Measurements from ENCODE around the gene BOLL.
A peak's percentile ranks its signal among the peaks of the same experiment; 100 is the strongest.

DNA sequence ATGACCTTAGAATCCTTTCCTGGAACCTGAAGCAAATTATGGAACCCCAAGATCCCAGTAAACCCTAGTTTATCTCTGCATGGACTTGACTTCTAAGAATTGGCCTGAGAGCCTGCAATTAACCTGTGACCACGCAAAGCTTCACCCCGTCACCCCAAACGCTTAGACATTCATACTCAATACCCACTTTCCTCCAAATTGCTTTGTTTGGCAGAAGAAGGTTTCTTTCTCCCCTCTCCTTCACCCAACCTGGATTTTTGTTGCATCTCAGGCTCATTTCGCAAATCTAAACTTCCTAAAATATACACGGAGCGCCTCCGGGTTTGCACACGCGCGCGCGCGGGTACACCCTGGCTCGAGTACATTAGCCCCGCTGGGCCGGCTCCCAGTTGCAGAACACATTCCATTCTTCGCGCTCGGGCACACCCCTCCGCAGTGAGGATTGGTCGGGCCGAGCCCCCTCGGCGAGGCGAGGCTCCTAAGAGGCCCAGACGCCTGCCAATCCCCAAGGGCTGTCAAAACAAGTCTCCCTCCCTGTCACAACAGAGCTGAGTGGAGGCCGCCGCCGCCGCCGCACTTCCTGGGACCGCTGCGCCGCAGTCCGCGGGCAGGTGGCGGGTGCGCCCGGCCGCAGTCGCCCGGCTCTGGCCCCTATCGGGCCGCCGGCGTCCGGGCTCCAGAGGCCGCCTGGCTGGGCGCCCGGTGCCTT lies 19.1 kb upstream of the BOLL start, which contains the start of gene PLCL1:
- TF ChIP-seq, protein P1, sequence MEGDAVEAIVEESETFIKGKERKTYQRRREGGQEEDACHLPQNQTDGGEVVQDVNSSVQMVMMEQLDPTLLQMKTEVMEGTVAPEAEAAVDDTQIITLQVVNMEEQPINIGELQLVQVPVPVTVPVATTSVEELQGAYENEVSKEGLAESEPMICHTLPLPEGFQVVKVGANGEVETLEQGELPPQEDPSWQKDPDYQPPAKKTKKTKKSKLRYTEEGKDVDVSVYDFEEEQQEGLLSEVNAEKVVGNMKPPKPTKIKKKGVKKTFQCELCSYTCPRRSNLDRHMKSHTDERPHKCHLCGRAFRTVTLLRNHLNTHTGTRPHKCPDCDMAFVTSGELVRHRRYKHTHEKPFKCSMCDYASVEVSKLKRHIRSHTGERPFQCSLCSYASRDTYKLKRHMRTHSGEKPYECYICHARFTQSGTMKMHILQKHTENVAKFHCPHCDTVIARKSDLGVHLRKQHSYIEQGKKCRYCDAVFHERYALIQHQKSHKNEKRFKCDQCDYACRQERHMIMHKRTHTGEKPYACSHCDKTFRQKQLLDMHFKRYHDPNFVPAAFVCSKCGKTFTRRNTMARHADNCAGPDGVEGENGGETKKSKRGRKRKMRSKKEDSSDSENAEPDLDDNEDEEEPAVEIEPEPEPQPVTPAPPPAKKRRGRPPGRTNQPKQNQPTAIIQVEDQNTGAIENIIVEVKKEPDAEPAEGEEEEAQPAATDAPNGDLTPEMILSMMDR (IDR thresholded peaks at IDR 0.05): peak in 2 of 4 experiments; percentile 28 to 31
- peak; percentile 41 to 45 for TF ChIP-seq POLR2A (IDR thresholded peaks at IDR 0.05)

Data from gastroesophageal sphincter (tissue), 3 donors.